T-helper 1 cell treated with Interleukin-12 subunit alpha and Interleukin-12 subunit beta and Interleukin-4 antibody, amounts not matched to agents 30 ng/mL and 1 ng/mL, for 36 hours (primary cell): Measurements from ENCODE around the gene EXOSC6. TPM values are rescaled to one million over a fixed set of nuclear protein-coding genes. Genes with fewer than 3 reads are reported as not detected.
"Not testable (repeated sequence)": the region's sequence is repeated elsewhere in the genome, so short reads cannot be mapped to it uniquely, and the experiment has no call there.

Source experiments
- intact Hi-C: fragments of 100-400 bp; cut with micrococcal nuclease; formaldehyde crosslinking; loops from one replicate; pipeline ENCODE4 v1.15.1; 2024
- total RNA-seq: library from RNA; stranded (reverse); gene quantifications from 2 replicates; pipeline ENCODE4 v1.2.3, GENCODE V29; 2022

Gene EXOSC6
- total RNA-seq, 1 donor from 2014 or later, result 27.5 TPM

- intact Hi-C loops, result not testable (repeated sequence)
These were observed 47.7 kb downstream of the EXOSC6 start for GRCh38 chr16:70204010-70204409.

GRCh38 chr16:70203508-70203907 lies 48.2 kb downstream of the EXOSC6 start:
- intact Hi-C loops, result not testable (repeated sequence)

GRCh38 chr16:70200063-70200462 lies 51.7 kb downstream of the EXOSC6 start:
- intact Hi-C loops, result not testable (repeated sequence)

GRCh38 chr16:70199170-70199569 lies 52.6 kb downstream of the EXOSC6 start:
- intact Hi-C loops, result not testable (repeated sequence)

GRCh38 chr16:70198666-70199065 lies 53.1 kb downstream of the EXOSC6 start:
- intact Hi-C loops, result not testable (repeated sequence)

- intact Hi-C loops, result not testable (repeated sequence)
These were observed 53.5 kb downstream of the EXOSC6 start for GRCh38 chr16:70198230-70198629.

- intact Hi-C loops, result not testable (repeated sequence)
These were observed 54.1 kb downstream of the EXOSC6 start for GRCh38 chr16:70197611-70198010.

Other genes starting within 250 kb of the EXOSC6 start
- 40.5 and 45.3 TPM in 2 replicates for gene PDPR, start 137.6 kb downstream of the EXOSC6 start, total RNA-seq
- 0.66 and 1.2 TPM in 2 replicates for gene CLEC18C, start 78.2 kb downstream of the EXOSC6 start, total RNA-seq
- gene AARS1, start 37.6 kb upstream of the EXOSC6 start, total RNA-seq, result 98.4 and 101 TPM in 2 replicates
- 29.1 and 35.3 TPM in 2 replicates for gene DDX19B, start 47.2 kb upstream of the EXOSC6 start, total RNA-seq
- gene DDX19A, start 95.0 kb upstream of the EXOSC6 start, total RNA-seq, result 41.0 and 45.7 TPM in 2 replicates
- gene ST3GAL2, start 187.2 kb upstream of the EXOSC6 start, total RNA-seq, result 38.2 and 40.6 TPM in 2 replicates
- gene FCSK, start 202.7 kb upstream of the EXOSC6 start, total RNA-seq, result 22.5 and 24.4 TPM in 2 replicates